Vagina (tissue), 2 donors: Measurements from ENCODE around the gene STIL.

Experiments
- CTCF ChIP-seq, 3 experiments: fragments of 450-650 bp in 2 of 3; fragments of 200-600 bp in 1 of 3; sonication (generic) in 1 of 3; IDR thresholded peaks; one replicate each; pipeline ENCODE4 v1.5.1; 2017 to 2019; ENCODE audit warnings: antibody characterized with exemption in 3 of 3, mild to moderate bottlenecking in 2 of 3, moderate library complexity in 2 of 3
- POLR2A ChIP-seq, 2 donors: fragments of 450-650 bp; IDR thresholded peaks; one replicate each; pipeline ENCODE4 v1.6.1; 2017; ENCODE audit warnings: antibody characterized with exemption in 2 of 2, mild to moderate bottlenecking in 2 of 2, moderate library complexity in 2 of 2
- POLR2AphosphoS5 ChIP-seq, 2 donors: sonication (generic); formaldehyde crosslinking; IDR thresholded peaks; one replicate each; pipeline ENCODE4 v1.9.0; 2017; ENCODE audit warnings: antibody characterized with exemption in 2 of 2, mild to moderate bottlenecking in 2 of 2, low read depth in 1 of 2; ENCODE audit not compliant: insufficient read depth in 1 of 2

- TF ChIP-seq POLR2A (IDR thresholded peaks at IDR 0.05) (no peak), CTCF (IDR thresholded peaks at IDR 0.05) (no peak), POLR2AphosphoS5 (IDR thresholded peaks at IDR 0.05; ENCODE audit: insufficient read depth in 1 of 2, low read depth in 1 of 2) (no peak)
These were observed 97.5 kb downstream of the STIL start for GRCh38 chr1:47216278-47217059.
